ENCODE data around the gene CALHM4. TPM values are rescaled to one million over a fixed set of nuclear protein-coding genes. Genes with fewer than 3 reads are reported as not detected.
A peak's percentile ranks its signal among the peaks of the same experiment; 100 is the strongest.
"Not testable (repeated sequence)": the region's sequence is repeated elsewhere in the genome, so short reads cannot be mapped to it uniquely, and the experiment has no call there.

Gene CALHM4
- total RNA-seq, 1 experiment from 2014 or later = 1.3 TPM

DNA sequence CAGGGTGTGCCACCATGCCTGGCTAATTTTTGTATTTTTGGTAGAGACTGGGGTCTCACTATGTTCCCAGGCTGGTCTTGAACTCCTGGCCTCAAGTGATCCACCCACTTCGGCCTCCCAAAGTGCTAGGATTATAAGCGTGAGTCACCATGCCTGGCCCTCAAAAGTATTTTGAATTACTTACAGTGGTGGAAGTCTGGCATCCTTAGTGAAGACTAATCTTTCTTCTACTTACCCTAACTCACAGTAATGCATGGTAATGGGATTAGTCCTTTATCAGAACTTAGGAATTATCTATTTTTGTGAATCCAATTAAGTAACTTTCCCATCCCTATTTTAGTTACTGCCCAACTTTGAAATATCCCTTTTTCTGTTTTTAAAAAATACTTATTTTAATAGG, 21.7 kb downstream of the CALHM4 start:
- DNase-seq (ENCODE audit: low read depth) = no peak

GRCh38 chr6:116577486-116577885, 23.9 kb downstream of the CALHM4 start:
- no peak for DNase-seq (ENCODE audit: low read depth)

DNA sequence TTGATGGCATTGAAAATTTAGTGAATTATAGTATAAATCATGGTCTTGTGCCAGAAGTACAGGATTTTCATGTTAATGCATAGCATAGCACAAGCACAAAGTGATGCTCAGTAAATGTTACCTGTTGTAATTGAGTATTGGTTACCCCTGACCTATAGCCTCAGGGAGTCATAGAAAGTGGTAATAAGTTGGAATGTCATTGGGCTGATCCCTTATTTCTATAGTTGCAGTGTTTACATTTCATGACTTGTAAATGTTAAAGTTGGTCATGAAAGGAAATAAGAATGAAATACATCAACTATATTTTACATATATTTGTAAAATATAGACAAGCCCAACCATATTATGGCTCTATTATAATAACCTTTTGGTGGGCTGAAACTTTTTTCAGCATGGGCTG, 24.8 kb downstream of the CALHM4 start:
- no peak for DNase-seq (ENCODE audit: low read depth)

- no peak for DNase-seq (ENCODE audit: low read depth)
Observed at GRCh38 chr6:116579143-116579542, 25.6 kb downstream of the CALHM4 start.

GRCh38 chr6:116580198-116580597, 26.6 kb downstream of the CALHM4 start:
- DNase-seq (ENCODE audit: low read depth) = peak; percentile 45

DNA sequence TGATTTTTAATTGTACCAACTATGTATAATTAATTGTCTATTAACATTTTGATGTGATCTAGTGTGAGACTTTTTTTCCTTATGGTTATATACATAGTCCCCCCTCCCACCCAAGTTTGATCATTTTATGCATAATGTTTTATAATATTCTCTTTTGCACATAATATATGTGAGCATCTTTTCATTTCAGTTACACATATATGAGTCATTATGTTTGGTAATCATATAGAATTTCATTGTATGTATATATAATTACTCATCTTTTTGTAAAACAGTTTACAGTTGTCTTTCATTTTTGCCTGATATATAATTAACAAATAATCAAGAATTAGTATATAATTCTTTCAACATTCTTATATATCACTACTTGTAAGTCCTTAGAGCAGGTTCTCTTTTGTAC, 32.7 kb downstream of the CALHM4 start:
- no peak for DNase-seq (ENCODE audit: low read depth)

DNA sequence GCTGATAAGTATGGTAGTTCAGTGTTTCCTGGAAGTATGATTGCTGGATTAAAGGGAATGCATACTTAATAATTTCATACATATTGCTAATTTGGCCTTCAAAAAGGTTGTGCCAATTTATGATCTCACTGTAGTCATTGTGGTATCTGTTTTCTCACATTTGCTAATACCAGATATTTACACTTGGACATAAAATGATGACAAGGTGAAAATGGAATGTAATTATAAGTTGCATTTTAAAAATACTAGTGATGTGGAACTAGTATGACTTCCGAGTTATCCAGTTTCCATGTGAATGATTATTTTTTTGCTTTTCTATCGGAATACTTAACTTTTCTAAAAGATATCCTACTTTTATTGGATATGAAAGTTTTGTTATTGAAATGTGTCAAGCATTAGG, 33.2 kb downstream of the CALHM4 start:
- DNase-seq (ENCODE audit: low read depth) = no peak

- DNase-seq (ENCODE audit: low read depth) = no peak
Observed at GRCh38 chr6:116595247-116595646, 41.7 kb downstream of the CALHM4 start.

DNA sequence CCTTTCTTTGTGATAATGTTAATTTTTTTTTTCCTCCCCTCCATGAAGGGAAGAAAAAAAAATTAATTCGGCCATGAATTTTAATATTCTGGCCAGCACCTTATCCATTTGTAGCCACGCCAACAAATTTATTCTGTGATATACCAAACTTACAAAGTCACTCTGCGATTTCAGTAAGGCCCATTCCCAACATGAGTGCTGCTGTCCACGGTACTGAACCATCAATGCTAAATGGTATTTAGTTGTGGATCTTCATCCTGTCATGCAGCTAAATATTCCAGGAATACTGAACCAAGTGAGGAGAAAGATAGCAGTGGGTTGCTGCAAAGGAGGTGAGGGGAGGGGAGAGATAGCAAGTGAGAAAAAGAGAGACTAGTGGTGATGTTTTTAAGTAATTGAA, 43.3 kb downstream of the CALHM4 start:
- peak; percentile 23 for DNase-seq (ENCODE audit: low read depth)

GRCh38 chr6:116603916-116604315, 50.4 kb downstream of the CALHM4 start:
- not testable (repeated sequence) for DNase-seq (ENCODE audit: low read depth)

GRCh38 chr6:116604868-116605267, 51.3 kb downstream of the CALHM4 start:
- not testable (repeated sequence) for DNase-seq (ENCODE audit: low read depth)

- DNase-seq (ENCODE audit: low read depth) = no peak
Observed at GRCh38 chr6:116605935-116606334, 52.4 kb downstream of the CALHM4 start.

Other genes starting within 250 kb of the CALHM4 start
- gene DSE, start 182.8 kb upstream of the CALHM4 start, total RNA-seq (2014; rRNA removed) = 28.4 and 31.7 TPM in 2 replicates
- 2.7 and 3.9 TPM in 2 replicates for gene CALHM6, start 92.4 kb upstream of the CALHM4 start, total RNA-seq (2014; rRNA removed)
- 5.1 and 6.3 TPM in 2 replicates for gene CALHM5, start 42.1 kb upstream of the CALHM4 start, total RNA-seq (2014; rRNA removed)
- 0.06 TPM in 1 of 2 replicates, not detected in the other for gene TRAPPC3L, start 8.1 kb upstream of the CALHM4 start, total RNA-seq (2014; rRNA removed)
- gene RWDD1, start 17.8 kb downstream of the CALHM4 start, total RNA-seq (2014; rRNA removed) = 46.8 and 61.5 TPM in 2 replicates
- 0.26 and 0.57 TPM in 2 replicates for gene RSPH4A, start 62.7 kb downstream of the CALHM4 start, total RNA-seq (2014; rRNA removed)
- 18.0 and 18.5 TPM in 2 replicates for gene ZUP1, start 115.0 kb downstream of the CALHM4 start, total RNA-seq (2014; rRNA removed)
- 6.8 and 8.3 TPM in 2 replicates for gene KPNA5, start 127.5 kb downstream of the CALHM4 start, total RNA-seq (2014; rRNA removed)
- gene FAM162B, start 212.0 kb downstream of the CALHM4 start, total RNA-seq (2014; rRNA removed) = not detected in 2 replicates